Measurements from ENCODE around the gene CALM3. TPM values are rescaled to one million over a fixed set of nuclear protein-coding genes. Genes with fewer than 3 reads are reported as not detected.
"Not testable (repeated sequence)": the region's sequence is repeated elsewhere in the genome, so short reads cannot be mapped to it uniquely, and the experiment has no call there.

Gene CALM3
- total RNA-seq, 1 donor from 2014 or later: 141 TPM

GRCh38 chr19:46616631-46617322, 15.6 kb downstream of the CALM3 start:
- peak; percentile 70 for DNase-seq

GRCh38 chr19:46617601-46618000, 16.5 kb downstream of the CALM3 start:
- no peak for DNase-seq

GRCh38 chr19:46618670-46619231, 17.6 kb downstream of the CALM3 start:
- peak; percentile 79 for DNase-seq

- DNase-seq: no peak
These were observed 19.1 kb downstream of the CALM3 start for GRCh38 chr19:46620267-46620666.

GRCh38 chr19:46620716-46621115, 19.6 kb downstream of the CALM3 start:
- no peak for DNase-seq

GRCh38 chr19:46621191-46622117, 20.3 kb downstream of the CALM3 start:
- DNase-seq: no peak

- DNase-seq: no peak
These were observed 21.0 kb downstream of the CALM3 start for GRCh38 chr19:46622118-46622446.

- no peak for DNase-seq
These were observed 22.9 kb downstream of the CALM3 start for GRCh38 chr19:46623915-46624502.

GRCh38 chr19:46624958-46625661, 24.0 kb downstream of the CALM3 start, which contains the start of gene PTGIR:
PTGIR (minus strand) TSS chr19:46625089; CDS start chr19:46624225, 864 bp downstream.
- peak; percentile 57 for DNase-seq

- no peak for DNase-seq
These were observed 24.6 kb downstream of the CALM3 start for GRCh38 chr19:46625731-46626130.

GRCh38 chr19:46626446-46626845, 25.3 kb downstream of the CALM3 start:
- DNase-seq: no peak

- not testable (repeated sequence) for DNase-seq
These were observed 27.8 kb downstream of the CALM3 start for GRCh38 chr19:46628970-46629369.

- no peak for DNase-seq
These were observed 28.5 kb downstream of the CALM3 start for GRCh38 chr19:46629546-46630025.

- DNase-seq: no peak
These were observed 29.6 kb downstream of the CALM3 start for GRCh38 chr19:46630586-46631205.

GRCh38 chr19:46631481-46631880, 30.4 kb downstream of the CALM3 start:
- peak; percentile 51 for DNase-seq

GRCh38 chr19:46633130-46633529, 32.0 kb downstream of the CALM3 start:
- no peak for DNase-seq

GRCh38 chr19:46634045-46634655, 33.0 kb downstream of the CALM3 start:
- peak; percentile 79 for DNase-seq

- no peak for DNase-seq
These were observed 33.6 kb downstream of the CALM3 start for GRCh38 chr19:46634656-46635218.

- no peak for DNase-seq
These were observed 35.0 kb downstream of the CALM3 start, which contains the start of gene GNG8 for GRCh38 chr19:46635920-46636761. GNG8 (minus strand) TSS chr19:46636202; CDS start chr19:46634682, 1,520 bp downstream.

Data from tongue (tissue), 2 donors.